GM12864 (cell line): ENCODE measurements around the gene MRPS12.
A peak's percentile ranks its signal among the peaks of the same experiment; 100 is the strongest.

ENCODE experiments used
- DNase-seq: peaks from one replicate; pipeline ENCODE4 v3.0.0-alpha.2; 2011; ENCODE audit warnings: low read depth
- H3K4me3 ChIP-seq: 2 replicates; pipeline ENCODE4 v1.5.1; 2011; ENCODE audit warnings: mild to moderate bottlenecking, low read depth, low read length, control low read depth
- TF ChIP-seq, protein P1 (sequence below): IDR thresholded peaks from 2 replicates; pipeline ENCODE4 v1.5.1; 2011; ENCODE audit warnings: low read depth, mild to moderate bottlenecking, moderate library complexity, low read length, control low read depth, inconsistent platforms; ENCODE audit errors: missing control alignments

Gene MRPS12

DNA sequence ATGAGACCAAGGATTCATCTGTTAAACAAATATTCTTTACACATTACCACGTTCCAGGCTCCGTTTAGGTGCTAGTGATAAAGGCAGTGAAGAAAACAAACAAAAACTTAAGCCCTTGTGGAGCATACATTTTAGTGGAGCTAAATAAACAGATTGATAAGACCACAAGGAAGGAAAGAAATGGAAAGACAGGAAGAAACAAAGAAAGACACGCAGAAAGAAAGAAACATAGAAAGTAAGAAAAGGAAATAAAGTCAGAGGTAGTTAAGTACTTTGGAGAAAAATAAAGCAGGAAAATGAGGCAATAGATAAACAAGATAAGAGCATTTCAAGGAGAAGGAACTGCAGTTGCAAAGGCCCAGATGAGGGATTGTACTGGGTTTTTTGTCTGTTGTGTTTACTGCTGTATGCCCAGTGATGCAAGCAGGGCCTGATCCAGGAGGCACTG, 30.0 kb upstream of the MRPS12 start:
- peak overlapping the region; percentile 70 for H3K4me3 ChIP-seq
- TF ChIP-seq, protein P1, sequence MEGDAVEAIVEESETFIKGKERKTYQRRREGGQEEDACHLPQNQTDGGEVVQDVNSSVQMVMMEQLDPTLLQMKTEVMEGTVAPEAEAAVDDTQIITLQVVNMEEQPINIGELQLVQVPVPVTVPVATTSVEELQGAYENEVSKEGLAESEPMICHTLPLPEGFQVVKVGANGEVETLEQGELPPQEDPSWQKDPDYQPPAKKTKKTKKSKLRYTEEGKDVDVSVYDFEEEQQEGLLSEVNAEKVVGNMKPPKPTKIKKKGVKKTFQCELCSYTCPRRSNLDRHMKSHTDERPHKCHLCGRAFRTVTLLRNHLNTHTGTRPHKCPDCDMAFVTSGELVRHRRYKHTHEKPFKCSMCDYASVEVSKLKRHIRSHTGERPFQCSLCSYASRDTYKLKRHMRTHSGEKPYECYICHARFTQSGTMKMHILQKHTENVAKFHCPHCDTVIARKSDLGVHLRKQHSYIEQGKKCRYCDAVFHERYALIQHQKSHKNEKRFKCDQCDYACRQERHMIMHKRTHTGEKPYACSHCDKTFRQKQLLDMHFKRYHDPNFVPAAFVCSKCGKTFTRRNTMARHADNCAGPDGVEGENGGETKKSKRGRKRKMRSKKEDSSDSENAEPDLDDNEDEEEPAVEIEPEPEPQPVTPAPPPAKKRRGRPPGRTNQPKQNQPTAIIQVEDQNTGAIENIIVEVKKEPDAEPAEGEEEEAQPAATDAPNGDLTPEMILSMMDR, result no peak

DNA sequence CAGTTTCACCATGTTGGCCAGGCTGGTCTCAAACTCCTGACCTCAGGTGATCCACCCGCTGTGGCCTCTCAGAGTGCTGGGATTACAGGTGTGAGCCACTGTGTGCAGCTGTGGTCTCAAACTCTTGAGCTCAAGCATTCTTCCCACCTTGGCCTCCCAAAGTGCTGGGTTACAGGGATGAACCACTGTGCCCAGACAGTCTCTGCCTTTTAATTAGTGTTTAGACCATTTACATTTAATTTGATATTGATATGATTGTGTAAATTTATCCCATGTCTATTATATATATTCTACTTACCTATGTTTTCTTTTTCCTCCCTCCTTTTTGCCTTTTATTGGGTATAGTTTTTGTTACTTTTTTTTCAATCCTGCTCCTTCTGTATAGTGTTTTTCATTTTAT, 29.1 kb upstream of the MRPS12 start:
- no peak for DNase-seq
- TF ChIP-seq, protein P1, result no peak
- H3K4me3 ChIP-seq, result no peak overlapping the region

More for the DNA sequence above, 30.0 kb upstream of the MRPS12 start:
- DNase-seq, result no peak

DNA sequence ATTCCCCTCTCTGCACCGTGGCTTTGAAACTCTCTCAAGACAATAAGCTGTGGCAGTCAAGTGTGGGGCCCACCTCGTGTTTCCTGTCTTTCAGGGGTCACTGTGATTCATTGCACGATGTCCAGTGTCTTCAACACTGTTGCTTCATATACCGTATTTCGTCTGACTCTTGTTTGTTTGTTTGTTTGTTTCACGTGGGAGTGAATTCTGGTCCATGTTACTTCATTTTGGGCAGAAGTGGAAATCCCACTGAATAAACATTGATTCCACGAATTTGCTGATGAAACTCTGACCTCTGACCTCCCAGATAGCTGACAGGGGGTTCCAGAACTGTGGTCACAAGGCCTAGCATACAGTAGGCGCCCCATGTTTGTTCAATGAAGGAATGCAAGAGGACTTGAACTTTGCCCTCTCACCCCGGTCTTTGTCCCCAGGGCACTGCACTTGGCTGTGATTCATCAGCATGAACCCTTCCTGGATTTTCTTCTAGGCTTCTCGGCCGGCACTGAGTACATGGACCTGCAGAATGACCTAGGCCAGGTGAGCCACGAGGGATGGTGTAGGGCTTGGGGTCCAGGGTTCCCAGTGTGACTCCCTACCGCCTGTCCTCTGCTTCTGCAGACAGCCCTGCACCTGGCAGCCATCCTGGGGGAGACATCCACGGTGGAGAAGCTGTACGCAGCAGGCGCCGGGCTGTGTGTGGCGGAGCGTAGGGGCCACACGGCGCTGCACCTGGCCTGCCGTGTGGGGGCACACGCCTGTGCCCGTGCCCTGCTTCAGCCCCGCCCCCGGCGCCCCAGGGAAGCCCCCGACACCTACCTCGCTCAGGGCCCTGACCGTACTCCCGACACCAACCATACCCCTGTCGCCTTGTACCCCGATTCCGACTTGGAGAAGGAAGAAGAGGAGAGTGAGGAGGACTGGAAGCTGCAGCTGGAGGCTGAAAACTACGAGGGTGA, 25.9 kb upstream of the MRPS12 start:
- no peak overlapping the region for H3K4me3 ChIP-seq
- no peak for DNase-seq
- TF ChIP-seq, protein P1, result no peak

DNA sequence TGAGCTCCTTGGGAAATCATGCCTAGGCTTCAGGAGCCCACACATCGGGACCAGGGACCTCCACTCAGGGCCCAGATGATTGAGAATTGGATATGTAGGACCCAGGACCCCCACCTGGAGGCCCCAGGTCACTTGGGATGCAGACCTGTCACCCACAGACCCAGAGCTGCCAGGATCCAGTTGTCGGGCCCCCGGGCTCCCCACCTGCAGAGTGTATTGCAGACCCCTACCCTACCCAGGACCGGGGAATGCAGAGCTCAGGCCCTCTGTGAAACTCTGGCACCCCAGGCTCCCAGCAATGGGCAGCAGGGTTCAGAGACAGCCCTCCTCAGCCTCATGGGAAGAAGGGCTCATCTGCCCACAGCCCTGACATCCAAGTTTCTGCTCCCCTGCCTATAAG, 25.1 kb upstream of the MRPS12 start:
- TF ChIP-seq, protein P1, result no peak
- no peak overlapping the region for H3K4me3 ChIP-seq
- no peak for DNase-seq

DNA sequence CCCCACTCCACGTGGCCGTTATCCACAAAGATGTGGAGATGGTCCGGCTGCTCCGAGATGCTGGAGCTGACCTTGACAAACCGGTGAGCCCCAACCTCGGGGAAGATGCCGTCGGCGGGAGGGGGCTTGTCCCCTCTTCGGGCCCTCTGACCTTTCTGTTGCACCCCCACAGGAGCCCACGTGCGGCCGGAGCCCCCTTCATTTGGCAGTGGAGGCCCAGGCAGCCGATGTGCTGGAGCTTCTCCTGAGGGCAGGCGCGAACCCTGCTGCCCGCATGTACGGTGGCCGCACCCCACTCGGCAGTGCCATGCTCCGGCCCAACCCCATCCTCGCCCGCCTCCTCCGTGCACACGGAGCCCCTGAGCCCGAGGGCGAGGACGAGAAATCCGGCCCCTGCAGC, 23.5 kb upstream of the MRPS12 start:
- no peak for DNase-seq
- TF ChIP-seq, protein P1, result no peak
- H3K4me3 ChIP-seq, result no peak overlapping the region

DNA sequence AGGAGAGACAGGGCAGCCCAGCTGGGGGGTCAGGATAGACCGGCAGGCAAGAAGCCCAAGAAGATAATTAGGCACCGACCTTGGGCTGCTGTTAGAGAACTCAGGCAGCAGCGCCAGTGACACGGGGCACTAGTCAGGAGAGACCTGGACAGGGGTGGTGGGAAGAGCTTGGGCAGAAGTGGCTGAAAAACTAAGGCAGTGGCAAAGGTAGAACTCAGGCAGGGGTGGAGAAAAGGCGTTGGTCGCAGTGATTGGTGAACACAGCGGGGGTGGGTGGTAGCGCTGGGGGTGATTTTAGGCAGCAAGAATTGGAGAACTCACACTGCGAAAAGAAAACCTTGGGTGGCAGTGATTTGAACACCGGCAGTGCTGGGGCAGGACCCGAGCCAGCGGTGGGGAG, 23.1 kb upstream of the MRPS12 start:
- H3K4me3 ChIP-seq, result no peak overlapping the region
- TF ChIP-seq, protein P1, result no peak
- DNase-seq, result no peak

DNA sequence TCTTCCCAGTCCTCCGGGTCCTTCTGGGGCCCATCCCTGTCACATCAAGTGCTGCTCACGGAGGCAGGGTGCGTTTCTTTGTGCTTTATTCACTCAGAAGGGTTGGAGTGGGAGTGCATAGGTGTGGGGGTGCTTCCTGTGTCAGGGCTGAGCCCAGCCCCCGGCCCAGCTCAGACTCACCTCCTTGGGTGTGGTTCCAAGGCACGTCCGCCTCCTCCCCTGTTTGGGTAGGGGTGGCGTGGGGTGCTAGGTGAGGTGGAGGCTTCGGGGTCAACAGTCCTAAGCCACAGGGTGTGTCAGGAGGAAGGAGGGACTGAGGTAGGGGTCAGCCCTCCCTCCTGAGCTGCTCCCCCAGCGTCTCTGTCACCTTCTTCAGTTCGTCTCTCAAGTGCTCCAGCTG, 21.8 kb upstream of the MRPS12 start:
- H3K4me3 ChIP-seq, result no peak overlapping the region
- DNase-seq, result no peak
- TF ChIP-seq, protein P1, result no peak
